Thymus (tissue), 11 donors: Measurements from ENCODE around the gene ZNF558. TPM values are rescaled to one million over a fixed set of nuclear protein-coding genes. Genes with fewer than 3 reads are reported as not detected.
"Not testable (repeated sequence)": the region's sequence is repeated elsewhere in the genome, so short reads cannot be mapped to it uniquely, and the experiment has no call there.

Experiments
- DNase-seq, 9 donors: peaks; one replicate each; pipeline ENCODE4 v3.0.0-alpha.2; 2013; ENCODE audit warnings: low spot score in 9 of 9, low read depth in 6 of 9, missing footprints in 1 of 9
- H3K27ac ChIP-seq, 2 donors: one replicate each; pipeline ENCODE4 v1.5.1; 2013; ENCODE audit warnings: control low read depth in 1 of 2, low read depth in 1 of 2, low read length in 1 of 2, mild to moderate bottlenecking in 1 of 2, moderate library complexity in 1 of 2
- H3K27me3 ChIP-seq, 2 donors: one replicate each; pipeline ENCODE4 v1.5.1; 2013; ENCODE audit warnings: low read length in 1 of 2; ENCODE audit not compliant: control insufficient read depth in 2 of 2, insufficient read depth in 1 of 2
- H3K36me3 ChIP-seq, 2 donors: one replicate each; pipeline ENCODE4 v1.5.1; 2013; ENCODE audit warnings: low read length in 1 of 2, mild to moderate bottlenecking in 1 of 2, moderate library complexity in 1 of 2; ENCODE audit not compliant: control insufficient read depth in 2 of 2, insufficient read depth in 2 of 2
- H3K4me1 ChIP-seq, 2 donors: one replicate each; pipeline ENCODE4 v1.5.1; 2013; ENCODE audit warnings: low read length in 2 of 2; ENCODE audit not compliant: control insufficient read depth in 2 of 2, insufficient read depth in 2 of 2
- H3K4me3 ChIP-seq, 2 donors: one replicate each; pipeline ENCODE4 v1.5.1; 2013; ENCODE audit warnings: low read length in 2 of 2, control low read depth in 1 of 2, mild to moderate bottlenecking in 1 of 2
- H3K9me3 ChIP-seq, 2 donors: one replicate each; pipeline ENCODE4 v1.5.1; 2013; ENCODE audit warnings: low read length in 1 of 2, mild to moderate bottlenecking in 1 of 2; ENCODE audit not compliant: control insufficient read depth in 2 of 2, insufficient read depth in 1 of 2
- WGBS: extraction: QIAGEN DNeasy Blood & Tissue Kit; methylation state at CpG from one replicate; pipeline ENCODE4 v1.1.7; 2013; 5-methylcytosine and 5-hydroxymethylcytosine counted together
- polyA plus RNA-seq: library from polyadenylated mRNA; stranded (reverse); fragments of 200-250 nt; gene quantifications from one replicate; pipeline ENCODE4 v1.2.3, GENCODE V29; 2013
- total RNA-seq: library from RNA; stranded (reverse); fragments of 120-200 nt; gene quantifications from one replicate; pipeline ENCODE4 v1.2.4, GENCODE V29; 2013
- donor health status: healthy.

Gene ZNF558
- total and polyA plus RNA-seq, 2 donors: 20.4 to 36.1 TPM

- no peak for DNase-seq
- no peaks in the 10 kb centered on the region for H3K4me1 ChIP-seq
- 100% methylated on average over 2 of the region's 2 CpGs for WGBS
- H3K27me3 ChIP-seq: no peaks in the 10 kb centered on the region
- peaks cover 42 to 44% of the 10 kb centered on the region in 2 donors for H3K36me3 ChIP-seq
- peaks cover 13 to 19% of the 10 kb centered on the region in 2 donors for H3K9me3 ChIP-seq
- no peak overlapping the region for H3K4me3 ChIP-seq
- no peak overlapping the region for H3K27ac ChIP-seq
Measured at GRCh38 chr19:8815780-8816179, 16.3 kb downstream of the ZNF558 start.

GRCh38 chr19:8814176-8814575 lies 17.9 kb downstream of the ZNF558 start:
- peaks cover 20 to 23% of the 10 kb centered on the region in 2 donors for H3K9me3 ChIP-seq
- H3K27ac ChIP-seq: no peak overlapping the region
- WGBS: 98% methylated on average over 3 of the region's 3 CpGs
- H3K36me3 ChIP-seq: peaks cover 36 to 37% of the 10 kb centered on the region in 2 donors
- H3K27me3 ChIP-seq: no peaks in the 10 kb centered on the region
- H3K4me1 ChIP-seq: no peaks in the 10 kb centered on the region
- DNase-seq: no peak
- no peak overlapping the region for H3K4me3 ChIP-seq

DNA sequence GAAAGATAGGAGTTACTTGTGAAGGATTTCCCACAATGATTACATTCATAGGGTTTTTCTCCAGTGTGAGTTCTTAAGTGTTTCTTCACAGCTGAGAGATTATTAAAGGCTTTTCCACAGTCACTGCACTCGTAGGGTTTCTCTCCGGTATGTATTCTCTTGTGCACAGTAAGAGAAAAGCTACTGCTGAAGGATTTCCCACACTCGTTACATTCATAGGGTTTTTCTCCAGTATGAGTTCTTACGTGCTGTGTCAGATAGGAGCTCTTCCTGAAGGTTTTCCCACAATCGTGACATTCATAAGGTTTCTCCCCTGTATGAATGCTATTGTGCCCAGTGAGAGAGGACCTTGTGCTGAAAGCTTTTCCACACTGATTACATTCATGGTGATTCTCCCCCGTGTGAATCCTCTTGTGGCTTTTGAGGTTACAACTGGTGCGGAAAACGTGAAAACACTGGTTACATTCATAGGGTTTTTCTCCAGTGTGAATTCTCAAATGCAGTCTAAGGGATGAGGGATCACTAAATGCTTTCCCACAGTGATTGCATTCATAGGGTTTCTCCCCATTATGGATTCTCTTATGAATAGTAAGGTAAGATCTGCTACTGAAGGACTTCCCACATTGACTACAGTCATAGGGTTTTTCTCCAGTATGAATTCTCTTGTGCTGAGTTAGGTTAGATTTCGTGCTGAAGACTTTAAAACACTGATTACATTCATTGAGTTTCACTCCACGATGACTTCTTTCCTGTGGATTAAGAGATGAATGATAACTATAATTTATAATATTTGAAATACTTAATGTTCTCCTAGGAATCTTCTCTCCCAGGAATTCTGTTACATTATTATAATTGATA lies 20.6 kb downstream of the ZNF558 start:
- peak in 1 of 9 donors; percentile 13 for DNase-seq
- 97% methylated on average over 10 of the region's 10 CpGs for WGBS
- Histone ChIP-seq H3K4me1 (no peaks in the 10 kb centered on the region), H3K27ac (no peak overlapping the region), H3K4me3 (no peak overlapping the region), H3K27me3 (no peaks in the 10 kb centered on the region), H3K9me3 (peaks cover 31 to 34% of the 10 kb centered on the region in 2 donors), H3K36me3 (peaks cover 37 to 42% of the 10 kb centered on the region in 2 donors)

GRCh38 chr19:8806661-8807060 lies 25.4 kb downstream of the ZNF558 start:
- Histone ChIP-seq H3K27me3 (no peaks in the 10 kb centered on the region), H3K9me3 (peaks cover 18 to 29% of the 10 kb centered on the region in 2 donors), H3K4me3 (no peak overlapping the region), H3K27ac (no peak overlapping the region), H3K36me3 (peaks cover 11 to 16% of the 10 kb centered on the region in 2 donors), H3K4me1 (no peaks in the 10 kb centered on the region)
- WGBS: 91% methylated on average over 1 of the region's 1 CpG
- DNase-seq: no peak

- 60% methylated on average over 1 of the region's 1 CpG for WGBS
- Histone ChIP-seq H3K27ac (no peak overlapping the region), H3K27me3 (no peaks in the 10 kb centered on the region), H3K4me1 (no peaks in the 10 kb centered on the region), H3K4me3 (no peak overlapping the region), H3K9me3 (peaks cover 2 to 13% of the 10 kb centered on the region in 2 donors), H3K36me3 (no peaks in the 10 kb centered on the region)
- DNase-seq: no peak
Measured at GRCh38 chr19:8794823-8795222, 37.3 kb downstream of the ZNF558 start.

- 95% methylated on average over 6 of the region's 12 CpGs for WGBS
- H3K4me3 ChIP-seq, H3K9me3 ChIP-seq, DNase-seq, H3K27me3 ChIP-seq, H3K27ac ChIP-seq, H3K4me1 ChIP-seq, H3K36me3 ChIP-seq: not testable (repeated sequence)
Measured at GRCh38 chr19:8773587-8773986, 58.5 kb downstream of the ZNF558 start.

DNA sequence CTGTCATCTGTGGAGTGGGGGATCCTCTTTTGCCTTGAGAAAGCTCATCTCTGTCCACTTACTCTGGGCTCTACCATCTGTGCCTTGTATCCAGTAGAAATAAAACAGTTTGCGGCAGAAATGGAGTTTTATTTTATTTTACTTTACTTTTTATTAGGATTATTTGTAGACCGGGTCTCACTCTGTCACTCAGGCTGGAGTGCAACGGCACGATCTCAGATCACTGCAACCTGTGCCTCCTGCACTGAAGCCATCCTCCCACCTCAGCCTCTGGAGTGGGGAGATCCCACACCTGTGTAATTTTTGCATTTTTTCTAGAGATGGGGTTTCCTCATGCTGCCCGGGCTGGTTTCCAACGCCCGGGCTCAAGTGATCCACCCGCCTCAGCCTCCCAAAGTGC lies 62.8 kb downstream of the ZNF558 start:
- DNase-seq, H3K27ac ChIP-seq, H3K4me1 ChIP-seq, H3K4me3 ChIP-seq, H3K27me3 ChIP-seq, H3K9me3 ChIP-seq, H3K36me3 ChIP-seq: not testable (repeated sequence)
- 97% methylated on average over 3 of the region's 8 CpGs for WGBS

DNA sequence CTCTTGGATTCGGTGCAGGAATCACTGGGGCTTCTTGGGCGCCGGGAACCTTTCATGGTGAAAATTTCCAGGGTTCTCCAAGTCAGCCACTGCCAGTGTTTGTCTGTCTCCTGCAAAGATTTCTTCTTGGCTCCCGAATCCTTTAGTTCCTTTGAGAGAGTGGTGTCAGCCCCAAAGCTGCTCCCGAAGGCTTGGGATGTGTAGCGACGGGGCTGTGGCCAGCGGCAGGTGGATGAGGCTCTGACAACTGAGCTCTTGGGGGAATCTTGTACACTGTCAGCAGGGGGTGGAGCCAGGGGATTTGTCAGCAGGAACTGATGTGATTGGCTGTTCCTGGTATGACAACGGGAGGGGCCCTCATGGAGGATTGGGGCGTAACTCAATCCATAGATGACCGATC lies 64.8 kb downstream of the ZNF558 start:
- not testable (repeated sequence) for H3K9me3 ChIP-seq, H3K36me3 ChIP-seq, H3K27me3 ChIP-seq, H3K4me1 ChIP-seq, H3K27ac ChIP-seq, H3K4me3 ChIP-seq, DNase-seq
- WGBS: 90% methylated on average over 5 of the region's 11 CpGs
